IPS-11a (cell line): ENCODE results near the gene LRRC8D.

Experiments
- H3K4me3 ChIP-seq: one replicate; pipeline ENCODE4 v1.5.1; 2013; ENCODE audit warnings: low read depth, low read length, control low read depth

Gene LRRC8D

GRCh38 chr1:89890085-89890752, 69.4 kb downstream of the LRRC8D start:
- H3K4me3 ChIP-seq: no peak overlapping the region

- no peak overlapping the region for H3K4me3 ChIP-seq
These were observed 72.0 kb downstream of the LRRC8D start for GRCh38 chr1:89892816-89893215.

- no peak overlapping the region for H3K4me3 ChIP-seq
These were observed 73.7 kb downstream of the LRRC8D start for GRCh38 chr1:89894210-89895201.

GRCh38 chr1:89896105-89896942, 75.5 kb downstream of the LRRC8D start:
- no peak overlapping the region for H3K4me3 ChIP-seq

GRCh38 chr1:89897347-89898133, 76.7 kb downstream of the LRRC8D start:
- no peak overlapping the region for H3K4me3 ChIP-seq

GRCh38 chr1:89898150-89898549, 77.3 kb downstream of the LRRC8D start:
- no peak overlapping the region for H3K4me3 ChIP-seq

GRCh38 chr1:89898695-89899470, 78.1 kb downstream of the LRRC8D start:
- H3K4me3 ChIP-seq: no peak overlapping the region

- H3K4me3 ChIP-seq: no peak overlapping the region
These were observed 79.5 kb downstream of the LRRC8D start for GRCh38 chr1:89900323-89900722.

GRCh38 chr1:89900791-89901708, 80.2 kb downstream of the LRRC8D start:
- H3K4me3 ChIP-seq: no peak overlapping the region

GRCh38 chr1:89901957-89902669, 81.3 kb downstream of the LRRC8D start:
- no peak overlapping the region for H3K4me3 ChIP-seq

- no peak overlapping the region for H3K4me3 ChIP-seq
These were observed 82.7 kb downstream of the LRRC8D start for GRCh38 chr1:89903550-89903949.

- H3K4me3 ChIP-seq: no peak overlapping the region
These were observed 83.6 kb downstream of the LRRC8D start for GRCh38 chr1:89904219-89904980.

GRCh38 chr1:89905395-89906058, 84.7 kb downstream of the LRRC8D start:
- H3K4me3 ChIP-seq: no peak overlapping the region

GRCh38 chr1:89906088-89906487, 85.3 kb downstream of the LRRC8D start:
- no peak overlapping the region for H3K4me3 ChIP-seq

GRCh38 chr1:89907727-89908212, 86.9 kb downstream of the LRRC8D start:
- no peak overlapping the region for H3K4me3 ChIP-seq

GRCh38 chr1:89908273-89908671, 87.4 kb downstream of the LRRC8D start:
- H3K4me3 ChIP-seq: no peak overlapping the region
